ENCODE results near the gene CLK4. TPM values are rescaled to one million over a fixed set of nuclear protein-coding genes. Genes with fewer than 3 reads are reported as not detected.
"Not testable (repeated sequence)": the region's sequence is repeated elsewhere in the genome, so short reads cannot be mapped to it uniquely, and the experiment has no call there.

Gene CLK4
- total and polyA plus RNA-seq, 9 donors = 26.8 to 37.6 (median 32.9) TPM

DNA sequence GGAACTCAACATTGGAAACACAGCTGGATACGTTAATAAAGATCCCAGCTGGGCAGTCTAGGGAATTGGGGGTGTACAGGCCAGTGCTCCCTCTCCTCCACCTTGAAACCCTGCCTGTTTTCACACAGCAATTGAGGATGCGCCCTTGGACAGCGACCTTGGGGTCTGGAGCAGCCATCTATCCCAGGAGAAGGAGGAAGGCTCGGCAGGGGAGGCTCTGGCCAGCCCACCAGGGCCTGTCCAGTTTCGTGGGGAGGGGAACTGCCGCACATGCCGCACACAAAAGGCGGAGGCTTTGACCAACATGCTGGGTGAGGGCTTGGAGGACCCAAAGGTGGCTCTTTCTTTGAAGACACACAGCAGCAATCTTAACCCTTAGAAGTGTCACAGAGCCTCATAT, 38.1 kb downstream of the CLK4 start:
- Histone ChIP-seq H3K4me3 (ENCODE audit: low read length) (no peak overlapping the region), H3K36me3 (ENCODE audit: control insufficient read depth, insufficient read depth, low read length) (no peaks in the 10 kb centered on the region), H3K27ac (ENCODE audit: low read length) (no peak overlapping the region), H3K27me3 (ENCODE audit: control insufficient read depth, insufficient read depth, low read length) (peaks cover 40% of the 10 kb centered on the region), H3K9me3 (replicated peaks; ENCODE audit: control insufficient read depth, low read depth, low read length) (no peaks in the 10 kb centered on the region), H3K4me1 (ENCODE audit: control insufficient read depth, insufficient read depth, low read length) (peaks cover 27% of the 10 kb centered on the region)
- DNase-seq = peak; percentile 42
- 27% methylated on average over 7 of the region's 8 CpGs for WGBS (ENCODE audit: insufficient coverage)

DNA sequence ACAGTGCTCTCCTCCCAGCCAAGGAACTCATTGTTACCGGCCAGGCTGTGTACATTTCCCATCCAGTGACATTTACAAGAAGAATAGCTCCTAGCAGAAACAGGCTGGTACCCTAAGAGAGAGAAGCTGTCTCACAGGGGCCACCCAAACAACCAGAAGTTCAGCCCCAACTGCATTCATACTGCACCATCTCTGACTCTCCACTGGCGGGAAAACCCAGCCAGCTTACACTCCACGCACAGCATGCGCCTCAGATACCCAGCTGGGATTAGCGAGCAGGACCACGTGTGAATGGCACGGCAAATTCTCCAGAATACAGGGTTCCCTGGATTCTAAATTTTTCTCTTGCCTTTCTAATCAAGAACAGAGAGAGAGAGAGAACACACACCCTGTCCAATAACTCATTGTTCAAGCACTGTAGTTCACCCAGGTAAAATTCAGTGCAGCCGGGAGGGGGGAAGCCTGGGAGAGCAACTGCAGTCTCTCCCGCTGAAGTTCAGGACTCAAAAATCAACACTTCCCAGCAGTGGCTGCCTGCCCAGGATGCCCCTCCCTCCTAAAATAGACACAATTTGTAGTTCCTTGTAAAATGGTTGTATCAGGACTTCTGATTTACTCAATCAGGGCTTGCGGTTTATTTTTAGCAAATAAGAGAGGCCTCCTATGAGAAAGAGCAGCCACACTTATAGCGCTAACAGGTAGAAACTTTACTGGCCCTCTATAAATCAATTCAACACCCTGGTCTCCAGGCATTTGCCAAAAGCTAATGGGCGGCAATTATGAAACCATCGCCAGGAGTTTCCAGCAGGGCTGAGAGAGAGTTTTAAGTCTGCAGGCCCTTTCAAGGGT, 38.9 kb downstream of the CLK4 start:
- no peak overlapping the region for H3K27ac ChIP-seq (ENCODE audit: low read length)
- WGBS (ENCODE audit: insufficient coverage) = 34% methylated on average over 7 of the region's 13 CpGs
- H3K27me3 ChIP-seq (ENCODE audit: control insufficient read depth, insufficient read depth, low read length) = peaks cover 40% of the 10 kb centered on the region
- H3K9me3 ChIP-seq (replicated peaks; ENCODE audit: control insufficient read depth, low read depth, low read length) = no peaks in the 10 kb centered on the region
- no peak overlapping the region for H3K4me3 ChIP-seq (ENCODE audit: low read length)
- no peak for DNase-seq
- no peaks in the 10 kb centered on the region for H3K36me3 ChIP-seq (ENCODE audit: control insufficient read depth, insufficient read depth, low read length)
- peaks cover 27% of the 10 kb centered on the region for H3K4me1 ChIP-seq (ENCODE audit: control insufficient read depth, insufficient read depth, low read length)

- Histone ChIP-seq H3K4me3 (ENCODE audit: low read length) (no peak overlapping the region), H3K36me3 (ENCODE audit: control insufficient read depth, insufficient read depth, low read length) (no peaks in the 10 kb centered on the region), H3K27me3 (ENCODE audit: control insufficient read depth, insufficient read depth, low read length) (peaks cover 38% of the 10 kb centered on the region), H3K4me1 (ENCODE audit: control insufficient read depth, insufficient read depth, low read length) (peaks cover 27% of the 10 kb centered on the region), H3K9me3 (replicated peaks; ENCODE audit: control insufficient read depth, low read depth, low read length) (no peaks in the 10 kb centered on the region), H3K27ac (ENCODE audit: low read length) (no peak overlapping the region)
- peak; percentile 51 for DNase-seq
- no CpG with 5 or more reads among the region's 2 CpGs for whole genome bisulfite sequencing (ENCODE audit: insufficient coverage)
Observed at GRCh38 chr5:178586396-178586795, 40.5 kb downstream of the CLK4 start.

- H3K4me3 ChIP-seq (ENCODE audit: low read length); H3K27ac ChIP-seq (ENCODE audit: low read length); H3K9me3 ChIP-seq (replicated peaks; ENCODE audit: control insufficient read depth, low read depth, low read length); H3K36me3 ChIP-seq (ENCODE audit: control insufficient read depth, insufficient read depth, low read length): not testable (repeated sequence)
- peaks cover 21% of the 10 kb centered on the region for H3K4me1 ChIP-seq (ENCODE audit: control insufficient read depth, insufficient read depth, low read length)
- WGBS (ENCODE audit: insufficient coverage) = 83% methylated on average over 11 of the region's 11 CpGs
- H3K27me3 ChIP-seq (ENCODE audit: control insufficient read depth, insufficient read depth, low read length) = peaks cover 39% of the 10 kb centered on the region
- DNase-seq = peak; percentile 74
Observed at GRCh38 chr5:178585421-178585820, 41.4 kb downstream of the CLK4 start.

- 79% methylated on average over 3 of the region's 8 CpGs for WGBS (ENCODE audit: insufficient coverage)
- Histone ChIP-seq H3K27ac (ENCODE audit: low read length) (no peak overlapping the region), H3K4me1 (ENCODE audit: control insufficient read depth, insufficient read depth, low read length) (peaks cover 10% of the 10 kb centered on the region), H3K27me3 (ENCODE audit: control insufficient read depth, insufficient read depth, low read length) (peaks cover 30% of the 10 kb centered on the region), H3K36me3 (ENCODE audit: control insufficient read depth, insufficient read depth, low read length) (no peaks in the 10 kb centered on the region), H3K4me3 (ENCODE audit: low read length) (no peak overlapping the region), H3K9me3 (replicated peaks; ENCODE audit: control insufficient read depth, low read depth, low read length) (no peaks in the 10 kb centered on the region)
- DNase-seq = no peak
Observed at GRCh38 chr5:178583279-178583678, 43.6 kb downstream of the CLK4 start.

- Histone ChIP-seq H3K27me3 (ENCODE audit: control insufficient read depth, insufficient read depth, low read length) (peaks cover 26% of the 10 kb centered on the region), H3K4me1 (ENCODE audit: control insufficient read depth, insufficient read depth, low read length) (peaks cover 8% of the 10 kb centered on the region), H3K36me3 (ENCODE audit: control insufficient read depth, insufficient read depth, low read length) (no peaks in the 10 kb centered on the region), H3K4me3 (ENCODE audit: low read length) (no peak overlapping the region), H3K9me3 (replicated peaks; ENCODE audit: control insufficient read depth, low read depth, low read length) (no peaks in the 10 kb centered on the region), H3K27ac (ENCODE audit: low read length) (no peak overlapping the region)
- DNase-seq = no peak
- WGBS (ENCODE audit: insufficient coverage) = 94% methylated on average over 7 of the region's 13 CpGs
Observed at GRCh38 chr5:178582291-178582690, 44.6 kb downstream of the CLK4 start.

- WGBS (ENCODE audit: insufficient coverage) = no CpG with 5 or more reads among the region's 3 CpGs
- H3K4me3 ChIP-seq (ENCODE audit: low read length) = no peak overlapping the region
- H3K27ac ChIP-seq (ENCODE audit: low read length) = no peak overlapping the region
- H3K4me1 ChIP-seq (ENCODE audit: control insufficient read depth, insufficient read depth, low read length) = peaks cover 11% of the 10 kb centered on the region
- no peaks in the 10 kb centered on the region for H3K36me3 ChIP-seq (ENCODE audit: control insufficient read depth, insufficient read depth, low read length)
- no peak for DNase-seq
- peaks cover 28% of the 10 kb centered on the region for H3K27me3 ChIP-seq (ENCODE audit: control insufficient read depth, insufficient read depth, low read length)
- no peaks in the 10 kb centered on the region for H3K9me3 ChIP-seq (replicated peaks; ENCODE audit: control insufficient read depth, low read depth, low read length)
Observed at GRCh38 chr5:178581621-178582020, 45.2 kb downstream of the CLK4 start.

DNA sequence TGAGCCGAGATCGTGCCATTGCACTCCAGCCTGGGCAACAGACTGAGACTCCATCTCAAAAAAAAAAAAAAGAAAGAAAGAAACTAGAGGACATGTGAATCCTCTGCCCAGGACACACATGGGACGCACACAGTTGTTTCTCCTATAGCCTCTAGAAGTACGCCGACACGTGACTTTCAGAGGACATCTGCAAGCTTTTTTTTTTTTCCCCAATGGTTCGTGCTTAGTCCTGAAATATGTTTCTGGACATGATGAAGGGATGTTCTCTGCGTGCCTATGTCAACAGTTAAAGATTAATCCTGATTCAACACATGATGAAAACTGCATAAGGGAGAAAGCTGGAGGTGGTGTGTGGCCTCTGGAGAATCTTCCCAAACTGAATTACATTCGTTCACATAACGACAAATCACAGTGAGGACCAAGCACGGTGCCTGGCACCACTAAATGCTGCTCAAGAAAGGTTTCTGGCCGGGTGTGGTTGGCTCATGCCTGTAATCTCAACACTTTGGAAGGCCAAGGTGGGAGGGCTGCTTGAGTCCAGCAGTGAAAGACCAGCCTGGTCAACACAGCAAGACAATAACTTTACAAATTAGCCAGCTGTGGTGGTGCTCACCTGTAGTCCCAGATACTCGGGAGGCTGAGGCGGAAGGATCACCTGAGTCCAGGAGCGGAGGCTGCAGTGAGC, 46.4 kb downstream of the CLK4 start:
- no peaks in the 10 kb centered on the region for H3K36me3 ChIP-seq (ENCODE audit: control insufficient read depth, insufficient read depth, low read length)
- no peaks in the 10 kb centered on the region for H3K9me3 ChIP-seq (replicated peaks; ENCODE audit: control insufficient read depth, low read depth, low read length)
- no peak overlapping the region for H3K4me3 ChIP-seq (ENCODE audit: low read length)
- H3K27me3 ChIP-seq (ENCODE audit: control insufficient read depth, insufficient read depth, low read length) = peaks cover 33% of the 10 kb centered on the region
- H3K27ac ChIP-seq (ENCODE audit: low read length) = no peak overlapping the region
- peak; percentile 59 for DNase-seq
- WGBS (ENCODE audit: insufficient coverage) = 59% methylated on average over 6 of the region's 15 CpGs
- H3K4me1 ChIP-seq (ENCODE audit: control insufficient read depth, insufficient read depth, low read length) = peaks cover 14% of the 10 kb centered on the region

DNA sequence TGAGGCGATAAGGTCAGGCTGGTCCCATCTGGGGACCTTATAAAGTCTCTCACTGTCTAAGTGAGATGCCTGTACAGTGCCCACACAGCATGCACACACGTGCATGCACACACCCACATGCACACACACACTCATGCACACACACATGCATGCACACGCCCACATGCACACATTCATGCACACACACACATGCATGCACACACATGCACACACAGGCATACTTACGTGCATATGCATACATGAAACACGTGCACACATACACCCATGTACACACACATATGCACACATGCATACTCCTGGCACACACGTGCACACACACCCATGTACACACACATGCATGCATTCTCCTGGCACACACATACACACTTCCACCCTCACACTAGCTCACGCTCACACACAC, 48.9 kb downstream of the CLK4 start:
- H3K4me1 ChIP-seq (ENCODE audit: control insufficient read depth, insufficient read depth, low read length) = peaks cover 8% of the 10 kb centered on the region
- H3K9me3 ChIP-seq (replicated peaks; ENCODE audit: control insufficient read depth, low read depth, low read length) = no peaks in the 10 kb centered on the region
- 66% methylated on average over 6 of the region's 7 CpGs for WGBS (ENCODE audit: insufficient coverage)
- H3K4me3 ChIP-seq (ENCODE audit: low read length) = no peak overlapping the region
- no peaks in the 10 kb centered on the region for H3K36me3 ChIP-seq (ENCODE audit: control insufficient read depth, insufficient read depth, low read length)
- H3K27me3 ChIP-seq (ENCODE audit: control insufficient read depth, insufficient read depth, low read length) = peaks cover 42% of the 10 kb centered on the region
- no peak overlapping the region for H3K27ac ChIP-seq (ENCODE audit: low read length)
- no peak for DNase-seq

DNA sequence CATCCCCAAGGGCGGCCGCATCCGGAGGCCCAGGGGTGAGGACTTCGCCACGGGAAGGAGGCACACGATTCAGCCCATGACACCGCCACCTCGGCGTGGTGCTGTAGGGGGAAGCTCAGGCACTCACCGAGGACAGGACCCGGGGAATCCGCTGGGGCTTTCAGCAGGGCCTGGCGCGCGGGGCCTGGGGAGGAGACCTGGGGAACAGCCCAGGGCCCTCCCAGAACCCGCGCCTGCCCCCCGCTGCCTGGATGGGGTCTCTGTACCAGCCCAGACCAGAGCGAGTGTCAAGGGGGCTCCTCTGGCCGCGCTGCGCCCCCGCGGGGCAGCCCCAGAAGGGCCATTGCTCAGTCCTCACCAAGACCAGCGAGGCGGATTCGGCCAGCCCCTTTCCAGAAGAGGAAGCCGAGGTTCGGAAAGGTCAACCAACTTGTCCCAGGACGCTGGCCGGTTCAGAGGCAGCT, 49.4 kb downstream of the CLK4 start:
- 50% methylated on average over 27 of the region's 31 CpGs for WGBS (ENCODE audit: insufficient coverage)
- peaks cover 8% of the 10 kb centered on the region for H3K4me1 ChIP-seq (ENCODE audit: control insufficient read depth, insufficient read depth, low read length)
- peaks cover 2% of the 10 kb centered on the region for H3K9me3 ChIP-seq (replicated peaks; ENCODE audit: control insufficient read depth, low read depth, low read length)
- H3K4me3 ChIP-seq (ENCODE audit: low read length) = no peak overlapping the region
- no peak overlapping the region for H3K27ac ChIP-seq (ENCODE audit: low read length)
- no peaks in the 10 kb centered on the region for H3K36me3 ChIP-seq (ENCODE audit: control insufficient read depth, insufficient read depth, low read length)
- peaks cover 42% of the 10 kb centered on the region for H3K27me3 ChIP-seq (ENCODE audit: control insufficient read depth, insufficient read depth, low read length)
- no peak for DNase-seq

Data from muscle of leg (tissue), 11 donors.